HCT116 (cell line): ENCODE measurements around the gene UROS. TPM values are rescaled to one million over a fixed set of nuclear protein-coding genes. Genes with fewer than 3 reads are reported as not detected.

Experiments used
- ATAC-seq: fragments of 200-7000 bp; cut with Tn5 transposase; 2 replicates; pipeline ENCODE4 v1.9.1; 2020; ENCODE audit warnings: mild to moderate bottlenecking, moderate library complexity
- BruUV-seq: library from RNA; stranded (reverse); fragments of 400-500 nt; replicated peaks from 2 replicates; lab custom pipeline; 2021; lab: Mats Ljungman, UMichigan
- CTCF ChIA-PET: fragments of 300-600 bp; sonication (Branson Sonifier 250); formaldehyde crosslinking; loops from one replicate; lab custom pipeline; 2021; ENCODE audit warnings: antibody characterized with exemption; lab: Charles Lee
- POLR2A ChIA-PET: fragments of 300-600, 350-600 bp; sonication (Branson Sonifier 250); formaldehyde crosslinking; loops from one replicate; lab custom pipeline; 2021; ENCODE audit warnings: antibody characterized with exemption; lab: Charles Lee
- RAD21 ChIA-PET, 2 experiments: fragments of 300-600 bp; sonication (Branson Sonifier 250); formaldehyde crosslinking; loops; one replicate each; lab custom pipeline; 2023; ENCODE audit warnings: low total read pairs in 2 of 2; ENCODE audit not compliant: uncharacterized antibody in 2 of 2, unreplicated experiment in 2 of 2, low non-redundant PET in 1 of 2; lab: Charles Lee
- DNase-seq: peaks from one replicate; pipeline ENCODE4 v3.0.0-alpha.2; 2010; ENCODE audit warnings: low read depth, low spot score
- H2AFZ ChIP-seq: fragments of 200-600 bp; shearing (Covaris generic), sonication (generic); 2 replicates; pipeline ENCODE4 v1.6.1; 2017; ENCODE audit warnings: low read depth, mixed run types, mixed read lengths, antibody characterized with exemption, low read length; ENCODE audit not compliant: poor library complexity, severe bottlenecking
- H3K27ac ChIP-seq: 2 replicates; pipeline ENCODE4 v1.5.1; 2012; ENCODE audit warnings: low read depth, low read length
- H3K27me3 ChIP-seq: fragments of 200-600 bp; sonication (generic); 2 replicates; pipeline ENCODE4 v1.6.1; 2016; ENCODE audit warnings: mixed run types, low read length, mixed read lengths; ENCODE audit not compliant: insufficient read depth
- H3K36me3 ChIP-seq, 2 experiments: fragments of 200-500 bp in 1 of 2; fragments of 200-600 bp in 1 of 2; sonication (Bioruptor generic) in 1 of 2; sonication (generic) in 1 of 2; 2 replicates each; pipeline versions ENCODE4 v1.5.1 to v1.6.1; 2014 to 2016; ENCODE audit warnings: low read length in 2 of 2, inconsistent platforms in 1 of 2, mixed read lengths in 1 of 2, mixed run types in 1 of 2; ENCODE audit not compliant: insufficient read depth in 2 of 2, control insufficient read depth in 1 of 2
- H3K4me1 ChIP-seq, 2 experiments: fragments of 200-600 bp in 1 of 2; sonication (generic) in 1 of 2; 2 replicates each; pipeline versions ENCODE4 v1.5.1 to v1.6.1; 2012 to 2017; ENCODE audit warnings: low read length in 2 of 2, inconsistent platforms in 1 of 2, mild to moderate bottlenecking in 1 of 2, mixed read lengths in 1 of 2, mixed run types in 1 of 2, moderate library complexity in 1 of 2; ENCODE audit not compliant: insufficient read depth in 2 of 2, control insufficient read depth in 1 of 2
- H3K4me2 ChIP-seq: fragments of 200-600 bp; sonication (generic); 2 replicates; pipeline ENCODE4 v1.6.1; 2017; ENCODE audit warnings: mixed run types, low read length, mixed read lengths
- H3K4me3 ChIP-seq, 2 experiments: fragments of 200-600 bp in 1 of 2; sonication (generic) in 1 of 2; replicated peaks in 1 of 2; 2 replicates each; pipeline ENCODE4 v1.5.1; 2011 to 2016; ENCODE audit warnings: low read length in 2 of 2, control low read depth in 1 of 2, low read depth in 1 of 2, mild to moderate bottlenecking in 1 of 2, mixed read lengths in 1 of 2, mixed run types in 1 of 2
- H3K79me2 ChIP-seq: fragments of 200-600 bp; sonication (generic); 2 replicates; pipeline ENCODE4 v1.6.1; 2017; ENCODE audit warnings: mild to moderate bottlenecking, mixed run types, low read length, moderate library complexity, mixed read lengths; ENCODE audit not compliant: insufficient read depth
- H3K9ac ChIP-seq: fragments of 200-600 bp; sonication (generic); 2 replicates; pipeline ENCODE4 v1.6.1; 2016; ENCODE audit warnings: low read length, mixed read lengths
- H3K9me2 ChIP-seq: fragments of 200-600 bp; sonication (generic), shearing (Covaris generic); 2 replicates; pipeline ENCODE4 v1.6.1; 2017; ENCODE audit warnings: mixed run types, mild to moderate bottlenecking, moderate library complexity; ENCODE audit not compliant: insufficient read depth
- H3K9me3 ChIP-seq, 2 experiments: fragments of 200-500 bp in 1 of 2; fragments of 200-600 bp in 1 of 2; sonication (Bioruptor generic) in 1 of 2; sonication (generic) in 1 of 2; 2 replicates each; pipeline ENCODE4 v1.6.1; 2014 to 2017; ENCODE audit warnings: low read length in 2 of 2, mixed read lengths in 2 of 2, inconsistent platforms in 1 of 2, low read depth in 1 of 2, mild to moderate bottlenecking in 1 of 2, mixed run types in 1 of 2, moderate library complexity in 1 of 2; ENCODE audit not compliant: control insufficient read depth in 1 of 2, insufficient read depth in 1 of 2
- H4K20me1 ChIP-seq: fragments of 200-600 bp; sonication (generic), shearing (Covaris generic); 2 replicates; pipeline ENCODE4 v1.6.1; 2017; ENCODE audit warnings: mixed run types, mild to moderate bottlenecking, moderate library complexity; ENCODE audit not compliant: insufficient read depth
- EGR1 ChIP-seq: IDR thresholded peaks from 2 replicates; pipeline ENCODE4 v1.6.1; 2012; ENCODE audit warnings: low read depth
- ELF1 ChIP-seq: IDR thresholded peaks from 2 replicates; pipeline ENCODE4 v1.6.1; 2012; ENCODE audit warnings: low read depth, borderline replicate concordance
- EZH2 ChIP-seq: fragments of 200-600 bp; sonication (generic); IDR thresholded peaks from 2 replicates; pipeline ENCODE4 v1.6.1; 2017; ENCODE audit warnings: antibody characterized with exemption, mixed run types
- JUND ChIP-seq: IDR thresholded peaks from 2 replicates; pipeline ENCODE4 v1.6.1; 2012
- POLR2A ChIP-seq: IDR thresholded peaks from 2 replicates; pipeline ENCODE4 v1.7.0; 2011; ENCODE audit warnings: borderline replicate concordance; ENCODE audit not compliant: insufficient read depth, insufficient read length; ENCODE audit errors: extremely low read depth
- REST ChIP-seq: IDR thresholded peaks from 2 replicates; pipeline ENCODE4 v1.6.1; 2012; ENCODE audit warnings: low read depth
- SIN3A ChIP-seq: IDR thresholded peaks from 2 replicates; pipeline ENCODE4 v1.6.1; 2012; ENCODE audit warnings: low read depth
- SRF ChIP-seq: IDR thresholded peaks from 2 replicates; pipeline ENCODE4 v1.6.1; 2012; ENCODE audit warnings: low read depth
- YY1 ChIP-seq: IDR thresholded peaks from 2 replicates; pipeline ENCODE4 v1.6.1; 2011; ENCODE audit warnings: low read length, low read depth, moderate library complexity, mild to moderate bottlenecking; ENCODE audit not compliant: insufficient replicate concordance; ENCODE audit errors: extremely low read depth
- ZBTB33 ChIP-seq: IDR thresholded peaks from 2 replicates; pipeline ENCODE4 v1.6.1; 2011; ENCODE audit warnings: mild to moderate bottlenecking, low read length, moderate library complexity; ENCODE audit not compliant: insufficient replicate concordance; ENCODE audit errors: extremely low read depth
- ZFX ChIP-seq: fragments of 450-650 bp; IDR thresholded peaks from 2 replicates; pipeline ENCODE4 v1.6.1; 2017
- ZNF274 ChIP-seq: fragments of 200-500 bp; sonication (Bioruptor generic); IDR thresholded peaks from 2 replicates; pipeline ENCODE4 v1.6.1; 2014; ENCODE audit warnings: mild to moderate bottlenecking, low read depth, low read length, inconsistent platforms
- intact Hi-C: fragments of 100-400 bp; cut with micrococcal nuclease; formaldehyde crosslinking; loops from 2 replicates; pipeline ENCODE4 v1.10.0; 2022
- total RNA-seq: library from RNA; stranded (reverse); gene quantifications from one replicate; pipeline ENCODE4 v1.2.1, GENCODE V29; 2021; ENCODE audit not compliant: unreplicated experiment

Gene UROS
- total RNA-seq, 1 experiment from 2014 or later, result 63.9 TPM

GRCh38 chr10:125852487-125852886 lies 29.4 kb upstream of the UROS start:
- H3K4me1 ChIP-seq, result no peaks in the 10 kb centered on the region
- H3K36me3 ChIP-seq, result peaks cover 12 to 15% of the 10 kb centered on the region in 2 experiments; a peak in 3 of 4 replicates
- CTCF ChIA-PET, result no interaction called here
- no peak overlapping the region for H3K4me3 ChIP-seq
- no peaks in the 10 kb centered on the region for H3K79me2 ChIP-seq
- no peaks in the 10 kb centered on the region for H3K9me2 ChIP-seq
- H3K27ac ChIP-seq, result no peak overlapping the region
- no peak for TF ChIP-seq REST
- no peak for TF ChIP-seq EGR1
- no peak for TF ChIP-seq ZFX
- no peak for TF ChIP-seq SIN3A
- TF ChIP-seq JUND, result no peak
- no peak for TF ChIP-seq ZBTB33
- TF ChIP-seq ZNF274, result no peak
- TF ChIP-seq POLR2A, result no peak
- no peak for TF ChIP-seq ELF1
- TF ChIP-seq SRF, result no peak
- TF ChIP-seq YY1, result no peak
- TF ChIP-seq EZH2, result no peak
- no peaks in the 10 kb centered on the region for H4K20me1 ChIP-seq
- intact Hi-C loops, result no loop called here
- no peaks in the 10 kb centered on the region for H3K27me3 ChIP-seq
- ATAC-seq (no peak), DNase-seq (no peak)
- POLR2A ChIA-PET, result no interaction called here
- no peak overlapping the region for H2AFZ ChIP-seq
- H3K9me3 ChIP-seq, result no peaks in the 10 kb centered on the region
- RAD21 ChIA-PET, result no interaction called here
- H3K9ac ChIP-seq, result no peak overlapping the region
- no peak overlapping the region for H3K4me2 ChIP-seq
- no TSS peak for BruUV-seq
